K562 (cell line): ENCODE data around the gene MEAF6. TPM values are rescaled to one million over a fixed set of nuclear protein-coding genes. Genes with fewer than 3 reads are reported as not detected.

ENCODE experiments used
- CBX8 ChIP-seq: fragments of 200-600 bp; sonication (generic); IDR thresholded peaks from 2 replicates; pipeline ENCODE4 v1.6.1; 2012; ENCODE audit warnings: borderline replicate concordance, mixed run types, low read depth, mild to moderate bottlenecking, moderate library complexity, mixed read lengths, low read length, control low read depth, inconsistent platforms; ENCODE audit not compliant: poor library complexity, severe bottlenecking; ENCODE audit errors: extremely low read depth
- DMBX1 ChIP-seq: fragments of 250-450 bp; sonication (Bioruptor Pico); IDR thresholded peaks from 2 replicates; pipeline ENCODE4 v1.8.0; 2022; ENCODE audit warnings: inconsistent platforms, mild to moderate bottlenecking, moderate library complexity, borderline replicate concordance
- EHMT2 ChIP-seq: fragments of 450-650 bp; IDR thresholded peaks from 2 replicates; pipeline ENCODE4 v1.6.1; 2018; ENCODE audit warnings: antibody characterized with exemption
- GTF2A2 ChIP-seq: IDR thresholded peaks from 2 replicates; pipeline ENCODE4 v1.6.1; 2016; ENCODE audit warnings: mild to moderate bottlenecking, missing genetic modification characterization, missing compliant biosample characterization
- HDAC6 ChIP-seq: IDR thresholded peaks from 2 replicates; pipeline ENCODE4 v1.6.1; 2012; ENCODE audit warnings: low read depth, mild to moderate bottlenecking, control low read depth, inconsistent platforms, low read length, moderate library complexity
- L3MBTL2 ChIP-seq: fragments of 450-650 bp; IDR thresholded peaks from 2 replicates; pipeline ENCODE4 v1.6.1; 2016; ENCODE audit warnings: mild to moderate bottlenecking, moderate library complexity
- LARP7 ChIP-seq: fragments of 450-650 bp; IDR thresholded peaks from 2 replicates; pipeline ENCODE4 v1.6.1; 2016
- MAFK ChIP-seq: IDR thresholded peaks from 2 replicates; pipeline ENCODE4 v1.6.1; 2011; ENCODE audit warnings: low read length, improper control_type of control experiment
- MCM5 ChIP-seq: fragments of 450-650 bp; IDR thresholded peaks from 2 replicates; pipeline ENCODE4 v1.6.1; 2016; ENCODE audit warnings: low read depth
- RBM14 ChIP-seq: fragments of 200-400 bp; formaldehyde crosslinking; IDR thresholded peaks from 2 replicates; pipeline ENCODE4 v1.6.1; 2018; ENCODE audit warnings: low read depth, mild to moderate bottlenecking, low read length, moderate library complexity, borderline replicate concordance; ENCODE audit not compliant: insufficient read depth
- RFX5 ChIP-seq: IDR thresholded peaks from 2 replicates; pipeline ENCODE4 v1.6.1; 2011; ENCODE audit warnings: low read depth, mild to moderate bottlenecking, improper control_type of control experiment, low read length
- SRF ChIP-seq, 2 experiments: fragments of 250-450, 450-650 bp in 1 of 2; sonication (Bioruptor Pico) in 1 of 2; sonication (generic) in 1 of 2; formaldehyde crosslinking; IDR thresholded peaks; 2 replicates each; pipeline versions ENCODE4 v1.5.0 to v1.5.1; 2020 to 2022; ENCODE audit warnings: mild to moderate bottlenecking in 1 of 2, missing genetic modification reagents in 1 of 2
- TCF15 ChIP-seq: fragments of 250-450 bp; sonication (Bioruptor Pico); IDR thresholded peaks from 2 replicates; pipeline ENCODE4 v1.8.0; 2022; ENCODE audit warnings: moderate library complexity, mild to moderate bottlenecking, inconsistent platforms
- TOE1 ChIP-seq, 2 experiments: fragments of 450-650 bp in 1 of 2; sonication (generic) in 1 of 2; formaldehyde crosslinking in 1 of 2; IDR thresholded peaks; 2 replicates each; pipeline versions ENCODE4 v1.7.1 to v1.8.0; 2016 to 2022; ENCODE audit warnings: borderline replicate concordance in 2 of 2, mild to moderate bottlenecking in 2 of 2, antibody characterized with exemption in 1 of 2, inconsistent platforms in 1 of 2, low read depth in 1 of 2, missing genetic modification reagents in 1 of 2, moderate library complexity in 1 of 2
- USF1 ChIP-seq: sonication (generic); formaldehyde crosslinking; IDR thresholded peaks from 2 replicates; pipeline ENCODE4 v1.9.0; 2022; ENCODE audit warnings: mild to moderate bottlenecking, missing genetic modification reagents
- ZBTB12 ChIP-seq: fragments of 250-450 bp; sonication (Bioruptor Pico); IDR thresholded peaks from 2 replicates; pipeline ENCODE4 v1.4.0; 2020
- ZBTB5 ChIP-seq: fragments of 450-650 bp; IDR thresholded peaks from 2 replicates; pipeline ENCODE4 v1.6.1; 2017; ENCODE audit warnings: antibody characterized with exemption
- ZFX ChIP-seq: sonication (generic); formaldehyde crosslinking; IDR thresholded peaks from 2 replicates; pipeline ENCODE4 v1.8.0; 2022; ENCODE audit warnings: mild to moderate bottlenecking, missing genetic modification reagents, moderate library complexity
- ZNF134 ChIP-seq: fragments of 250-450 bp; sonication (Bioruptor Pico); conservative IDR thresholded peaks from 2 replicates; pipeline ENCODE4 v1.4.0; 2020
- ZNF197 ChIP-seq: fragments of 200-800 bp; sonication (Bioruptor generic); IDR thresholded peaks from 2 replicates; pipeline ENCODE4 v1.6.1; 2016; ENCODE audit warnings: low read depth, missing genetic modification characterization, missing compliant biosample characterization
- ZZZ3 ChIP-seq: fragments of 450-650 bp; IDR thresholded peaks from 2 replicates; pipeline ENCODE4 v1.6.1; 2016; ENCODE audit warnings: antibody characterized with exemption, mild to moderate bottlenecking, moderate library complexity
- polyA plus RNA-seq, 8 experiments: library from polyadenylated mRNA; depleted of rRNA in 4 of 8; stranded (reverse) in 5 of 8; unstranded in 3 of 8; fragments of >200 nt; fragmentation: Nextera tagmentation in 2 of 8; fragmentation: Illumina TruSeq in 1 of 8; extraction: Ambion mirVana in 2 of 8; extraction: Trizol in 1 of 8; gene quantifications; 2 replicates each; pipeline versions ENCODE4 v1.2.1 to v1.2.3, GENCODE V29; 2011 to 2014; ENCODE audit warnings: inconsistent platforms in 1 of 8, missing spikeins in 1 of 8
- total RNA-seq, 7 experiments: library from RNA; depleted of rRNA in 6 of 7; stranded (reverse); fragments of >200 nt in 6 of 7; fragmentation: Illumina TruSeq in 2 of 7; extraction: Trizol in 2 of 7; gene quantifications; 2 replicates each; pipeline versions ENCODE4 v1.2.1 to v1.2.3, GENCODE V29; 2011 to 2021; ENCODE audit warnings: low replicate concordance in 1 of 7

MEAF6 gene
- total and polyA plus RNA-seq, 9 of the 15 experiments (the other 6 are each of a cell fraction or from before 2014, with no cell fraction given): 55.0 to 151 (median 92.3) TPM

GRCh38 chr1:37553927-37554808 lies 39.6 kb upstream of the MEAF6 start, which contains the start of gene SNIP1 (continued):
- TF ChIP-seq ZNF197 (CRISPR knock-in tag) (0 out of 2 replicates have a peak, but pooled peaks have one; percentile 65), ZFX (peak; percentile 46; the same call in 1 of the 2 replicates), MAFK (no peak), CBX8 (no peak), EHMT2 (peak; percentile 45; the same call in 1 of the 2 replicates), L3MBTL2 (peak; percentile 70), TCF15 (no peak; the same call in 1 of the 2 replicates), TOE1 (IDR thresholded peaks at IDR 0.05; ENCODE audit: borderline replicate concordance) (peak; percentile 99), TOE1 (CRISPR knock-in tag; IDR thresholded peaks at IDR 0.05; ENCODE audit: borderline replicate concordance, low read depth) (no peak), GTF2A2 (no peak; the same call in 1 of the 2 replicates), ZNF134 (no peak), HDAC6 (no peak), ZBTB5 (0 out of 2 replicates have a peak, but pooled peaks have one; percentile 59), MCM5 (no peak), SRF (CRISPR knock-in tag; IDR thresholded peaks at IDR 0.05) (peak; percentile 28 to 64; a peak in 1 of 4 replicates), LARP7 (0 out of 2 replicates have a peak, but pooled peaks have one; percentile 77), RBM14 (no peak), USF1 (CRISPR knock-in tag) (peak; percentile 95), DMBX1 (CRISPR knock-in tag) (no peak), ZBTB12 (CRISPR knock-in tag) (peak; percentile 84), ZZZ3 (no peak; the same call in 1 of the 2 replicates), RFX5 (no peak)
